ENCODE measurements around the gene CCND2. TPM values are rescaled to one million over a fixed set of nuclear protein-coding genes. Genes with fewer than 3 reads are reported as not detected.

CCND2 gene
- total RNA-seq, 1 experiment from 2014 or later, result 1.4 TPM

- no peak overlapping the region for H3K4me2 ChIP-seq (ENCODE audit: low read depth, low read length, poor library complexity, severe bottlenecking)
Observed at GRCh38 chr12:4261655-4262054, 11.9 kb upstream of the CCND2 start.

GRCh38 chr12:4265280-4265679, 8.3 kb upstream of the CCND2 start:
- no peak overlapping the region for H2AFZ ChIP-seq (ENCODE audit: low read length)
- H3K79me2 ChIP-seq (ENCODE audit: low read length), result no peaks in the 10 kb centered on the region

More at GRCh38 chr12:4261655-4262054, 11.9 kb upstream of the CCND2 start:
- Histone ChIP-seq H3K9ac (ENCODE audit: low read length) (no peak overlapping the region), H3K9me2 (replicated peaks; ENCODE audit: insufficient read depth, low read length) (no peaks in the 10 kb centered on the region), H3K27ac (ENCODE audit: low read length) (no peak overlapping the region), H3K27me3 (ENCODE audit: low read length) (no peaks in the 10 kb centered on the region), H3K4me3 (ENCODE audit: low read length) (no peak overlapping the region), H3K36me3 (ENCODE audit: insufficient read depth, low read length) (no peaks in the 10 kb centered on the region), H4K20me1 (ENCODE audit: insufficient read depth, low read depth, low read length) (no peaks in the 10 kb centered on the region), H3K4me1 (ENCODE audit: low read length) (no peaks in the 10 kb centered on the region), H3K9me3 (ENCODE audit: low read length) (no peaks in the 10 kb centered on the region), H3K79me2 (ENCODE audit: low read length) (no peaks in the 10 kb centered on the region), H2AFZ (ENCODE audit: low read length) (no peak overlapping the region)
- no peak for DNase-seq

GRCh38 chr12:4266990-4267389, 6.6 kb upstream of the CCND2 start:
- no peaks in the 10 kb centered on the region for H3K79me2 ChIP-seq (ENCODE audit: low read length)
- H3K4me2 ChIP-seq (ENCODE audit: low read depth, low read length, poor library complexity, severe bottlenecking), result no peak overlapping the region
- H3K9me2 ChIP-seq (replicated peaks; ENCODE audit: insufficient read depth, low read length), result no peaks in the 10 kb centered on the region
- no peak overlapping the region for H3K4me3 ChIP-seq (ENCODE audit: low read length)
- H3K9ac ChIP-seq (ENCODE audit: low read length), result no peak overlapping the region
- no peak overlapping the region for H2AFZ ChIP-seq (ENCODE audit: low read length)
- no peaks in the 10 kb centered on the region for H3K36me3 ChIP-seq (ENCODE audit: insufficient read depth, low read length)
- H4K20me1 ChIP-seq (ENCODE audit: insufficient read depth, low read depth, low read length), result no peaks in the 10 kb centered on the region
- no peak for DNase-seq
- peaks cover 27% of the 10 kb centered on the region for H3K4me1 ChIP-seq (ENCODE audit: low read length)
- H3K27me3 ChIP-seq (ENCODE audit: low read length), result peaks cover 6% of the 10 kb centered on the region; the same call in 1 of the 2 replicates
- no peak overlapping the region for H3K27ac ChIP-seq (ENCODE audit: low read length)
- no peaks in the 10 kb centered on the region for H3K9me3 ChIP-seq (ENCODE audit: low read length)

More at GRCh38 chr12:4265280-4265679, 8.3 kb upstream of the CCND2 start:
- Histone ChIP-seq H4K20me1 (ENCODE audit: insufficient read depth, low read depth, low read length) (no peaks in the 10 kb centered on the region), H3K9me3 (ENCODE audit: low read length) (no peaks in the 10 kb centered on the region), H3K27me3 (ENCODE audit: low read length) (no peaks in the 10 kb centered on the region), H3K27ac (ENCODE audit: low read length) (no peak overlapping the region), H3K4me3 (ENCODE audit: low read length) (no peak overlapping the region), H3K4me2 (ENCODE audit: low read depth, low read length, poor library complexity, severe bottlenecking) (no peak overlapping the region), H3K4me1 (ENCODE audit: low read length) (peaks cover 13% of the 10 kb centered on the region), H3K9me2 (replicated peaks; ENCODE audit: insufficient read depth, low read length) (no peaks in the 10 kb centered on the region), H3K9ac (ENCODE audit: low read length) (no peak overlapping the region), H3K36me3 (ENCODE audit: insufficient read depth, low read length) (no peaks in the 10 kb centered on the region)
- no peak for DNase-seq

GRCh38 chr12:4267704-4268328, 5.7 kb upstream of the CCND2 start:
- peaks cover 6% of the 10 kb centered on the region; the same call in 1 of the 2 replicates for H3K27me3 ChIP-seq (ENCODE audit: low read length)
- H3K9me2 ChIP-seq (replicated peaks; ENCODE audit: insufficient read depth, low read length), result no peaks in the 10 kb centered on the region
- no peaks in the 10 kb centered on the region for H3K36me3 ChIP-seq (ENCODE audit: insufficient read depth, low read length)
- DNase-seq, result no peak
- H3K27ac ChIP-seq (ENCODE audit: low read length), result no peak overlapping the region
- peaks cover 33% of the 10 kb centered on the region for H3K4me1 ChIP-seq (ENCODE audit: low read length)
- H3K4me3 ChIP-seq (ENCODE audit: low read length), result no peak overlapping the region
- H3K9ac ChIP-seq (ENCODE audit: low read length), result no peak overlapping the region
- H3K9me3 ChIP-seq (ENCODE audit: low read length), result no peaks in the 10 kb centered on the region
- no peak overlapping the region for H2AFZ ChIP-seq (ENCODE audit: low read length)
- no peaks in the 10 kb centered on the region for H4K20me1 ChIP-seq (ENCODE audit: insufficient read depth, low read depth, low read length)
- H3K79me2 ChIP-seq (ENCODE audit: low read length), result no peaks in the 10 kb centered on the region
- no peak overlapping the region for H3K4me2 ChIP-seq (ENCODE audit: low read depth, low read length, poor library complexity, severe bottlenecking)

- H3K4me2 ChIP-seq (ENCODE audit: low read depth, low read length, poor library complexity, severe bottlenecking), result peak overlapping the region; percentile 69
- peaks cover 39% of the 10 kb centered on the region for H3K4me1 ChIP-seq (ENCODE audit: low read length)
- no peaks in the 10 kb centered on the region for H4K20me1 ChIP-seq (ENCODE audit: insufficient read depth, low read depth, low read length)
- H3K27me3 ChIP-seq (ENCODE audit: low read length), result peaks cover 6% of the 10 kb centered on the region; the same call in 1 of the 2 replicates
- H3K79me2 ChIP-seq (ENCODE audit: low read length), result no peaks in the 10 kb centered on the region
- H2AFZ ChIP-seq (ENCODE audit: low read length), result peak overlapping the region; percentile 57; the same call in 1 of the 2 replicates
- H3K9me2 ChIP-seq (replicated peaks; ENCODE audit: insufficient read depth, low read length), result no peaks in the 10 kb centered on the region
- DNase-seq, result no peak
- H3K36me3 ChIP-seq (ENCODE audit: insufficient read depth, low read length), result no peaks in the 10 kb centered on the region
- no peak overlapping the region for H3K27ac ChIP-seq (ENCODE audit: low read length)
- peak overlapping the region; percentile 38 for H3K9ac ChIP-seq (ENCODE audit: low read length)
- H3K4me3 ChIP-seq (ENCODE audit: low read length), result peak overlapping the region; percentile 54
- no peaks in the 10 kb centered on the region for H3K9me3 ChIP-seq (ENCODE audit: low read length)
Observed at GRCh38 chr12:4268329-4269181, 5.0 kb upstream of the CCND2 start.

- H2AFZ ChIP-seq (ENCODE audit: low read length), result no peak overlapping the region
- no peaks in the 10 kb centered on the region for H3K79me2 ChIP-seq (ENCODE audit: low read length)
- no peaks in the 10 kb centered on the region for H3K9me2 ChIP-seq (replicated peaks; ENCODE audit: insufficient read depth, low read length)
- H3K9me3 ChIP-seq (ENCODE audit: low read length), result no peaks in the 10 kb centered on the region
- H3K36me3 ChIP-seq (ENCODE audit: insufficient read depth, low read length), result no peaks in the 10 kb centered on the region
- peaks cover 44% of the 10 kb centered on the region for H3K4me1 ChIP-seq (ENCODE audit: low read length)
- DNase-seq, result peak; percentile 85
- peak overlapping the region; percentile 69 for H3K4me2 ChIP-seq (ENCODE audit: low read depth, low read length, poor library complexity, severe bottlenecking)
- H3K4me3 ChIP-seq (ENCODE audit: low read length), result peak overlapping the region; percentile 59
- H3K27me3 ChIP-seq (ENCODE audit: low read length), result peaks cover 6% of the 10 kb centered on the region; the same call in 1 of the 2 replicates
- H4K20me1 ChIP-seq (ENCODE audit: insufficient read depth, low read depth, low read length), result no peaks in the 10 kb centered on the region
- no peak overlapping the region for H3K27ac ChIP-seq (ENCODE audit: low read length)
- no peak overlapping the region for H3K9ac ChIP-seq (ENCODE audit: low read length)
Observed at GRCh38 chr12:4269279-4269991, 4.1 kb upstream of the CCND2 start.

- peak overlapping the region; percentile 67 for H3K4me3 ChIP-seq (ENCODE audit: low read length)
- peak overlapping the region; percentile 88 for H2AFZ ChIP-seq (ENCODE audit: low read length)
- peak overlapping the region; percentile 99 for H3K4me2 ChIP-seq (ENCODE audit: low read depth, low read length, poor library complexity, severe bottlenecking)
- peaks cover 44% of the 10 kb centered on the region for H3K4me1 ChIP-seq (ENCODE audit: low read length)
- H3K9me2 ChIP-seq (replicated peaks; ENCODE audit: insufficient read depth, low read length), result no peaks in the 10 kb centered on the region
- H3K9ac ChIP-seq (ENCODE audit: low read length), result peak overlapping the region; percentile 69
- H4K20me1 ChIP-seq (ENCODE audit: insufficient read depth, low read depth, low read length), result no peaks in the 10 kb centered on the region
- no peaks in the 10 kb centered on the region for H3K9me3 ChIP-seq (ENCODE audit: low read length)
- H3K27me3 ChIP-seq (ENCODE audit: low read length), result peaks cover 6% of the 10 kb centered on the region; the same call in 1 of the 2 replicates
- no peaks in the 10 kb centered on the region for H3K79me2 ChIP-seq (ENCODE audit: low read length)
- no peaks in the 10 kb centered on the region for H3K36me3 ChIP-seq (ENCODE audit: insufficient read depth, low read length)
- H3K27ac ChIP-seq (ENCODE audit: low read length), result no peak overlapping the region
- DNase-seq, result no peak
Observed at GRCh38 chr12:4270016-4270830, 3.3 kb upstream of the CCND2 start.
